Naive thymus-derived CD4-positive, alpha-beta T cell (primary cell): ENCODE measurements around the gene KLRC4. TPM values are rescaled to one million over a fixed set of nuclear protein-coding genes. Genes with fewer than 3 reads are reported as not detected.
"Not testable (repeated sequence)": the region's sequence is repeated elsewhere in the genome, so short reads cannot be mapped to it uniquely, and the experiment has no call there.

Experiments used
- ATAC-seq: fragments of 150-1000 bp; cut with Tn5 transposase; 2 replicates; pipeline ENCODE4 v1.10.0; 2021; ENCODE audit warnings: mild to moderate bottlenecking, moderate library complexity
- CTCF ChIA-PET: fragments of 350-600 bp; sonication (Branson Sonifier 250); formaldehyde crosslinking; loops from one replicate; lab custom pipeline; 2021; ENCODE audit warnings: antibody characterized with exemption; lab: Charles Lee
- POLR2A ChIA-PET: fragments of 350-600 bp; sonication (Branson Sonifier 250); formaldehyde crosslinking; loops from one replicate; lab custom pipeline; 2021; ENCODE audit warnings: antibody characterized with exemption, inconsistent platforms; lab: Charles Lee
- DNase-seq, 9 donors: peaks; one replicate each; pipeline versions ENCODE4 v3.0.0 to v3.0.0-alpha.2; 2020 to 2022; ENCODE audit warnings: mixed read lengths in 1 of 9
- H3K27ac ChIP-seq: one replicate; pipeline ENCODE4 v1.7.0; 2013; ENCODE audit warnings: mild to moderate bottlenecking, low read depth, low read length, moderate library complexity
- H3K27me3 ChIP-seq, 2 donors: one replicate each; pipeline ENCODE4 v1.7.0; 2013; ENCODE audit warnings: low read length in 2 of 2, mild to moderate bottlenecking in 2 of 2, moderate library complexity in 2 of 2; ENCODE audit not compliant: control insufficient read depth in 2 of 2, insufficient read depth in 2 of 2
- H3K36me3 ChIP-seq, 3 experiments: 1 replicate in 2 of 3; 2 replicates in 1 of 3; pipeline ENCODE4 v1.7.0; 2013; ENCODE audit warnings: low read length in 3 of 3, mild to moderate bottlenecking in 3 of 3, moderate library complexity in 1 of 3; ENCODE audit not compliant: insufficient read depth in 3 of 3, control insufficient read depth in 2 of 3
- H3K4me1 ChIP-seq, 2 donors: one replicate each; pipeline ENCODE4 v1.7.0; 2013; ENCODE audit warnings: low read length in 2 of 2, mild to moderate bottlenecking in 2 of 2, moderate library complexity in 1 of 2; ENCODE audit not compliant: control insufficient read depth in 2 of 2, insufficient read depth in 2 of 2
- H3K4me3 ChIP-seq: 2 replicates; pipeline ENCODE4 v1.7.0; 2013; ENCODE audit warnings: mild to moderate bottlenecking, low read length
- H3K9me3 ChIP-seq, 3 experiments: 1 replicate in 2 of 3; 2 replicates in 1 of 3; pipeline ENCODE4 v1.7.0; 2013; ENCODE audit warnings: low read length in 3 of 3; ENCODE audit not compliant: control insufficient read depth in 2 of 3
- H3K27ac Mint-ChIP-seq, 9 donors: one replicate each; pipeline ENCODE4 v1.8.0; 2020 to 2022; ENCODE audit warnings: mixed read lengths in 9 of 9, mild to moderate bottlenecking in 8 of 9, moderate library complexity in 5 of 9, inconsistent platforms in 2 of 9
- H3K27me3 Mint-ChIP-seq, 5 donors: one replicate each; pipeline ENCODE4 v1.8.0; 2021 to 2022; ENCODE audit warnings: mixed read lengths in 5 of 5, mild to moderate bottlenecking in 1 of 5
- H3K36me3 Mint-ChIP-seq, 5 donors: one replicate each; pipeline ENCODE4 v1.8.0; 2020 to 2022; ENCODE audit warnings: mixed read lengths in 5 of 5, mild to moderate bottlenecking in 3 of 5, inconsistent platforms in 1 of 5
- H3K4me1 Mint-ChIP-seq, 7 donors: one replicate each; pipeline ENCODE4 v1.8.0; 2020 to 2022; ENCODE audit warnings: mixed read lengths in 7 of 7, mild to moderate bottlenecking in 3 of 7, inconsistent platforms in 1 of 7
- H3K4me3 Mint-ChIP-seq, 10 donors: one replicate each; pipeline ENCODE4 v1.8.0; 2020 to 2022; ENCODE audit warnings: mild to moderate bottlenecking in 10 of 10, mixed read lengths in 10 of 10, moderate library complexity in 6 of 10, inconsistent platforms in 2 of 10
- H3K9me3 Mint-ChIP-seq, 11 donors: one replicate each; pipeline ENCODE4 v1.8.0; 2020 to 2022; ENCODE audit warnings: mixed read lengths in 11 of 11, mild to moderate bottlenecking in 4 of 11, inconsistent platforms in 1 of 11, moderate library complexity in 1 of 11
- intact Hi-C, 2 donors: fragments of 100-400 bp; cut with micrococcal nuclease; formaldehyde crosslinking; loops; one replicate each; pipeline ENCODE4 v1.15.1; 2023
- polyA plus RNA-seq, 2 donors: library from polyadenylated mRNA; unstranded; fragments of 300-500 nt; fragmentation: Illumina TruSeq; gene quantifications; one replicate each; pipeline ENCODE4 v1.2.3, GENCODE V29; 2021
- total RNA-seq, 6 experiments: library from RNA in 5 of 6; stranded (reverse) in 5 of 6; gene quantifications; 1 replicate in 5 of 6; 2 replicates in 1 of 6; pipeline ENCODE4 v1.2.3 and lab custom pipeline; 2021 to 2026

KLRC4 gene
- total and polyA plus RNA-seq, 7 experiments from 2014 or later, result 0.69 to 11.8 TPM; not detected in 5

DNA sequence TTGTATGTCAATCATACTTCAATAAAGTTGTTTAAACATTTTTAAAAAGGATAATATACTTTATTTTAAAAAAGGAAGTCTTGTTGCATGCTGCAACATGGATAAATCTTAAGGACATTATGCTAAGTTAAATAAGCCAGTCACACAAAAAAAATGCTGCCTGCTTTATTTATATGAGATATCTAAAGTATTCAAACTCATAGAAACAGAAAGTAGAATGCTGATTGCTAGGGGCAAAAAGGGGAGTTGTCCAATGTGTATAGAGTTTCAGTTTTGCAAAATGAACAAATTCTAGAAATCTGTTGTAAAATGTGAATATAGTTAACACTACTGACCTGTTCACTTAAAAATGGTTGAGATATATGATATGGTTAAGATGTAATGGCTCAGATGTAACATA, 8.7 kb downstream of the KLRC4 start:
- Histone ChIP-seq H3K4me1 (peaks cover 0 to 31% of the 10 kb centered on the region in 2 donors), H3K4me3 (no peak overlapping the region), H3K9me3 (no peaks in the 10 kb centered on the region), H3K36me3 (no peaks in the 10 kb centered on the region), H3K27me3 (no peaks in the 10 kb centered on the region), H3K27ac (no peak overlapping the region)
- H3K4me3 Mint-ChIP-seq, result no peak overlapping the region
- H3K27me3 Mint-ChIP-seq, result peaks cover 5 to 23% (median 21%) of the 10 kb centered on the region in 5 donors
- H3K9me3 Mint-ChIP-seq, result peaks cover 0 to 4% (median 0%) of the 10 kb centered on the region in 11 donors
- no peak for ATAC-seq
- CTCF ChIA-PET, result no interaction called here
- no peak for DNase-seq
- H3K36me3 Mint-ChIP-seq, result no peaks in the 10 kb centered on the region
- POLR2A ChIA-PET, result no interaction called here
- no peak overlapping the region for H3K27ac Mint-ChIP-seq
- intact Hi-C loops, result no loop called here
- H3K4me1 Mint-ChIP-seq, result peaks cover 0 to 5% (median 0%) of the 10 kb centered on the region in 7 donors

- ATAC-seq, result no peak
- Histone ChIP-seq H3K27me3 (no peaks in the 10 kb centered on the region), H3K9me3 (no peaks in the 10 kb centered on the region), H3K36me3 (no peaks in the 10 kb centered on the region), H3K27ac (no peak overlapping the region), H3K4me1 (peaks cover 0 to 52% of the 10 kb centered on the region in 2 donors), H3K4me3 (no peak overlapping the region)
- peaks cover 5 to 32% (median 19%) of the 10 kb centered on the region in 5 donors for H3K27me3 Mint-ChIP-seq
- no peak overlapping the region for H3K27ac Mint-ChIP-seq
- peaks cover 0 to 18% (median 0%) of the 10 kb centered on the region in 7 donors for H3K4me1 Mint-ChIP-seq
- ChIA-PET CTCF (no interaction called here), POLR2A (no interaction called here)
- no peak overlapping the region for H3K4me3 Mint-ChIP-seq
- intact Hi-C loops, result no loop called here
- peaks cover 0 to 4% (median 0%) of the 10 kb centered on the region in 11 donors for H3K9me3 Mint-ChIP-seq
- no peaks in the 10 kb centered on the region for H3K36me3 Mint-ChIP-seq
- no peak for DNase-seq
Observed at GRCh38 chr12:10398168-10398567, 11.4 kb downstream of the KLRC4 start.

DNA sequence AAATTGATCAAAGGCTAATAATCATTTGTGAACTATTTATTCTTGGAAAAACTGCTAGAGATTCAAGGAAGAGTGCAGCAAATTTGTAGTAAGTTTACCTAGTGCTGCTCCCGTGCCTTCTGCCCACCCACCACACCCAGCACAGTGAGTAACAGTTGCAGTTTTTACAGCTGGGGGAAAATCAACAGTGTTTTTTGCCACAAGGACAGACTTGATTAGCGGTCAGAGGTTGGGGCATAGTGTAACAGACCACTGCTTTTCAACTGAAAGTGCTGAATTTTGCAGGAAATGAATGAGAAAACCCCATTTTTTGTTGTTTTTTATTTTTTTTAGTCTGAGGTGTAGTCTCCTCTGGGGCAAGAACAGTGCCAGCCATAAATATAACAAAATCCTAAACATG, 12.3 kb downstream of the KLRC4 start:
- H3K27ac Mint-ChIP-seq, result no peak overlapping the region
- no peaks in the 10 kb centered on the region for H3K36me3 Mint-ChIP-seq
- H3K27me3 ChIP-seq, result no peaks in the 10 kb centered on the region
- ChIA-PET POLR2A (no interaction called here), CTCF (no interaction called here)
- no peaks in the 10 kb centered on the region for H3K36me3 ChIP-seq
- H3K27me3 Mint-ChIP-seq, result peaks cover 5 to 34% (median 21%) of the 10 kb centered on the region in 5 donors
- intact Hi-C loops, result no loop called here
- H3K9me3 Mint-ChIP-seq, result peaks cover 0 to 4% (median 0%) of the 10 kb centered on the region in 11 donors
- peaks cover 0 to 22% (median 0%) of the 10 kb centered on the region in 7 donors for H3K4me1 Mint-ChIP-seq
- DNase-seq (no peak), ATAC-seq (peak; percentile 31)
- peaks cover 0 to 61% of the 10 kb centered on the region in 2 donors for H3K4me1 ChIP-seq
- H3K9me3 ChIP-seq, result no peaks in the 10 kb centered on the region
- peak overlapping the region; percentile 2 for H3K4me3 ChIP-seq
- no peak overlapping the region for H3K27ac ChIP-seq
- no peak overlapping the region for H3K4me3 Mint-ChIP-seq

- POLR2A ChIA-PET, H3K27ac ChIP-seq, H3K27ac Mint-ChIP-seq, H3K36me3 ChIP-seq, H3K36me3 Mint-ChIP-seq, ATAC-seq, CTCF ChIA-PET, H3K4me3 Mint-ChIP-seq, H3K9me3 Mint-ChIP-seq, H3K4me3 ChIP-seq, DNase-seq, H3K27me3 ChIP-seq, H3K9me3 ChIP-seq, intact Hi-C loops: not testable (repeated sequence)
- H3K4me1 ChIP-seq, result peaks cover 0 to 70% of the 10 kb centered on the region in 2 donors
- peaks cover 5 to 35% (median 13%) of the 10 kb centered on the region in 5 donors for H3K27me3 Mint-ChIP-seq
- H3K4me1 Mint-ChIP-seq, result peaks cover 0 to 22% (median 0%) of the 10 kb centered on the region in 7 donors
Observed at GRCh38 chr12:10396176-10396575, 13.4 kb downstream of the KLRC4 start.

DNA sequence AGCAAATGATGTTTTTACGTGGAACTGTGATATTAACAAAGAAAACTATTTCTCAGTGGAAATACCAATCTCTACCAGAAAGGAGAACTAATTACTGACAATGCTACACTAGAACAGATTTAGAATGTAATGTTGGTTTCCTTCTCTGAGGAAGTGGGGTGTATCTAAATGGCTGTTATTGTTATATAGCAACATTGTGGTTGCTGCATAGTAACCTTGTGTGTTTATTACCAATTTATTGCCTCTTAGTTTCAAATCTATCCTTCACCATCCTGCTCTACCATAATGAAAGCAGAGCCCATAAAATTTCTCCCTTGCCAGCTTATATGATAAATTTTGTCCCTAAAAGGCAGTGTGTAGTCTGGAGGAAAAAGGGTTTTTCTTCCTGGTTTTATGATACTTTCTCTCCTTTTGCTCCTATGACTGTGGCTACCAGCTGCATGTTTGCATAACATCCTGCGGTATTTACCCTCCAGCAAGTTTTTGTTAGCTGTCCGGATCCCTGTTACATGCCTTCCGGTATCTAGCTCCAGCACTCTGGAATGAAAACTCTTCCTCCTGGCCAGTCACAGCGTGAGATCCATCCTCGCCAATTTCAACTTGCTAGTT, 14.1 kb downstream of the KLRC4 start:
- no peaks in the 10 kb centered on the region for H3K36me3 Mint-ChIP-seq
- ATAC-seq, result peak; percentile 84
- H3K27ac Mint-ChIP-seq, result peak overlapping the region in 2 of 9 donors; percentile 57 to 65
- POLR2A ChIA-PET, result no interaction called here
- intact Hi-C loops, result no loop called here
- Histone ChIP-seq H3K9me3 (no peaks in the 10 kb centered on the region), H3K36me3 (no peaks in the 10 kb centered on the region), H3K27ac (no peak overlapping the region), H3K27me3 (no peaks in the 10 kb centered on the region), H3K4me1 (peaks cover 0 to 68% of the 10 kb centered on the region in 2 donors), H3K4me3 (peak overlapping the region; percentile 8)
- peak in 1 of 9 donors; percentile 16 for DNase-seq
- peak overlapping the region in 1 of 10 donors; percentile 69 for H3K4me3 Mint-ChIP-seq
- H3K9me3 Mint-ChIP-seq, result peaks cover 0 to 4% (median 0%) of the 10 kb centered on the region in 11 donors
- peaks cover 5 to 32% (median 12%) of the 10 kb centered on the region in 5 donors for H3K27me3 Mint-ChIP-seq
- peaks cover 0 to 22% (median 0%) of the 10 kb centered on the region in 7 donors for H3K4me1 Mint-ChIP-seq
- CTCF ChIA-PET, result no interaction called here

- ATAC-seq, H3K36me3 ChIP-seq, H3K36me3 Mint-ChIP-seq, H3K4me3 Mint-ChIP-seq, POLR2A ChIA-PET, H3K9me3 ChIP-seq, CTCF ChIA-PET, intact Hi-C loops, H3K27me3 ChIP-seq, H3K27ac ChIP-seq, H3K9me3 Mint-ChIP-seq, DNase-seq: not testable (repeated sequence)
- Histone ChIP-seq H3K4me3 (peak overlapping the region; percentile 21), H3K4me1 (peaks cover 0 to 64% of the 10 kb centered on the region in 2 donors)
- Mint-ChIP-seq H3K4me1 (peaks cover 0 to 30% (median 5%) of the 10 kb centered on the region in 7 donors), H3K27ac (peak overlapping the region in 1 of 9 donors; percentile 57), H3K27me3 (peaks cover 4 to 33% (median 12%) of the 10 kb centered on the region in 5 donors)
Observed at GRCh38 chr12:10394531-10395152, 14.9 kb downstream of the KLRC4 start.
